ENCODE measurements around the gene RAD51AP1.

DNA sequence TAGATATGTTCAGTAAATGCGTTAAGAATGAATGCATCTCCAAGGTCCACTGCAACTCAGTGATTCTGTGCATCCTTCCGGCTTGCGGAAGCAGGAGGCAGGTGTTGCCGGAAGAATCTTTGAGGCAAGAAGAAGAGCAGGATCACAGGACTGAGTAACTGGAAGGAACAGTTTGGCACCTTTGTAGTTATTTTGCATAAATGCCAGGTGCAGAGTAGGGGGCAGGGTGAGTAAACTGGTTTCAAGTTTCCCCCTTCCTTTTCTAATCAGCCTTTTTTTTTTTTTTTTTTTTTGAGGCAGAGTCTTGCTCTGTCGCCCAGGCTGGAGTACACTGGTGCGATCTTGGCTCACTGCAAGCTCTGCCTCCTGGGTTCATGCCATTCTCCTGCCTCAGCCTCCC lies 45.6 kb downstream of the RAD51AP1 start:
- TF ChIP-seq EZH2phosphoT487 (IDR thresholded peaks at IDR 0.05; ENCODE audit: insufficient read depth, low read depth) (no peak), EZH2 (IDR thresholded peaks at IDR 0.05; ENCODE audit: insufficient read depth, poor library complexity, severe bottlenecking) (no peak)

Measured in GM23248 (cell line).